Measurements from ENCODE around the gene CRPPA.

CRPPA gene

DNA sequence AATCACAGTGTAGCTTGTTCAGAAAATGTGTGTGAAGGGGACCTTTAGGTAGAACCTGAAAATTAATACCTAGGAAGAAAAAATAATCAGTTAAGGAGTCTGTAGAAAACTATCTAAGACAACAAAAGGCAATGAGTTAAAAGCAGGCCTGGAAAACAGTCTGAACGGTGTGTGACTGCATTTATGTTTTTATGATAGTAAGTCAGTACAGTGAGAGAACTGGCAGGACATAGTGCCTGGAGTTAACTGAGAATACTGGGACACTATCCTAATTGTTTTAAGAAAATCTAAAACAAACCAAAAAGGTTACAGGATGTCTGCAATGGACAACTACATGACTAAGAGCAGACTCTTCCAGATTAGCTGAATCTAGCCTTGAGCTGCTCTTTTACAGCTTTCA, 17.9 kb downstream of the CRPPA start:
- no peaks in the 10 kb centered on the region for H3K9me2 ChIP-seq (replicated peaks; ENCODE audit: low read depth, low read length)
- H3K27me3 ChIP-seq (ENCODE audit: insufficient read depth, low read length, poor library complexity, severe bottlenecking) = no peaks in the 10 kb centered on the region
- H3K79me2 ChIP-seq (ENCODE audit: insufficient read depth, low read length) = no peaks in the 10 kb centered on the region
- H3F3A ChIP-seq (ENCODE audit: low read depth) = peaks cover 14% of the 10 kb centered on the region; the same call in 1 of the 2 replicates
- no peaks in the 10 kb centered on the region; the same call in 1 of the 2 replicates for H3K36me3 ChIP-seq (ENCODE audit: insufficient read depth, low read length)
- H3K9me3 ChIP-seq (ENCODE audit: insufficient read depth, low read depth, low read length) = peaks cover 22% of the 10 kb centered on the region
- no peak overlapping the region for H3K4me2 ChIP-seq (ENCODE audit: low read depth, low read length, poor library complexity, severe bottlenecking)
- no peaks in the 10 kb centered on the region for H4K20me1 ChIP-seq (ENCODE audit: insufficient read depth, low read length, poor library complexity, severe bottlenecking)
- no peak overlapping the region for H2AFZ ChIP-seq (ENCODE audit: low read length)
- no peak overlapping the region for H3K4me3 ChIP-seq (ENCODE audit: low read length, poor library complexity, severe bottlenecking)
- H3K4me1 ChIP-seq (ENCODE audit: insufficient read depth, low read length, poor library complexity, severe bottlenecking) = no peaks in the 10 kb centered on the region
- H3K9ac ChIP-seq (ENCODE audit: low read depth, low read length, poor library complexity, severe bottlenecking) = no peak overlapping the region
- no peak for TF ChIP-seq EZH2phosphoT487 (IDR thresholded peaks at IDR 0.05; ENCODE audit: borderline replicate concordance)
- TF ChIP-seq, protein P1, sequence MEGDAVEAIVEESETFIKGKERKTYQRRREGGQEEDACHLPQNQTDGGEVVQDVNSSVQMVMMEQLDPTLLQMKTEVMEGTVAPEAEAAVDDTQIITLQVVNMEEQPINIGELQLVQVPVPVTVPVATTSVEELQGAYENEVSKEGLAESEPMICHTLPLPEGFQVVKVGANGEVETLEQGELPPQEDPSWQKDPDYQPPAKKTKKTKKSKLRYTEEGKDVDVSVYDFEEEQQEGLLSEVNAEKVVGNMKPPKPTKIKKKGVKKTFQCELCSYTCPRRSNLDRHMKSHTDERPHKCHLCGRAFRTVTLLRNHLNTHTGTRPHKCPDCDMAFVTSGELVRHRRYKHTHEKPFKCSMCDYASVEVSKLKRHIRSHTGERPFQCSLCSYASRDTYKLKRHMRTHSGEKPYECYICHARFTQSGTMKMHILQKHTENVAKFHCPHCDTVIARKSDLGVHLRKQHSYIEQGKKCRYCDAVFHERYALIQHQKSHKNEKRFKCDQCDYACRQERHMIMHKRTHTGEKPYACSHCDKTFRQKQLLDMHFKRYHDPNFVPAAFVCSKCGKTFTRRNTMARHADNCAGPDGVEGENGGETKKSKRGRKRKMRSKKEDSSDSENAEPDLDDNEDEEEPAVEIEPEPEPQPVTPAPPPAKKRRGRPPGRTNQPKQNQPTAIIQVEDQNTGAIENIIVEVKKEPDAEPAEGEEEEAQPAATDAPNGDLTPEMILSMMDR (conservative IDR thresholded peaks at IDR 0.05; ENCODE audit: low read length) = no peak

DNA sequence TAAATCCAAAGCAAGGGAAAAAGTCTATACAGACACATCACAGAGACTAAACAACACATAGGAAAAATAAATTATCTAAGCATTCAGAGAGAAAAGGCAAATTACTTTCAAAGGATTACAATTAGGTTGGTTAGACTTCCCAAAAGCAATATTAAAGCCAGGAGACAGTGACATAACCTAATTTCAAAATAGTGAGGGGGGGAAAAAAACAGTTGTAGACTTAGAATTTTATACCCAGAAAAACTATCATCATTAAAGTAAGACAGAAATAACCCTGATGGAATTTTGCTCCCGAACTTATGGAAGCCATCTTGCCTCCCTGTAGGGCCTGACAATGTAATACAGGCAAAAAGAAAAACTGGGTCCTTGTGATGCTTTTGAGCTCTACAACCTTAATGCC, 18.4 kb downstream of the CRPPA start:
- no peaks in the 10 kb centered on the region for H3K79me2 ChIP-seq (ENCODE audit: insufficient read depth, low read length)
- H3F3A ChIP-seq (ENCODE audit: low read depth) = peaks cover 16% of the 10 kb centered on the region; the same call in 1 of the 2 replicates
- no peaks in the 10 kb centered on the region for H4K20me1 ChIP-seq (ENCODE audit: insufficient read depth, low read length, poor library complexity, severe bottlenecking)
- H3K36me3 ChIP-seq (ENCODE audit: insufficient read depth, low read length) = no peaks in the 10 kb centered on the region; the same call in 1 of the 2 replicates
- H3K4me1 ChIP-seq (ENCODE audit: insufficient read depth, low read length, poor library complexity, severe bottlenecking) = no peaks in the 10 kb centered on the region
- H3K9me3 ChIP-seq (ENCODE audit: insufficient read depth, low read depth, low read length) = peaks cover 27% of the 10 kb centered on the region
- no peak overlapping the region for H3K4me2 ChIP-seq (ENCODE audit: low read depth, low read length, poor library complexity, severe bottlenecking)
- no peaks in the 10 kb centered on the region for H3K27me3 ChIP-seq (ENCODE audit: insufficient read depth, low read length, poor library complexity, severe bottlenecking)
- TF ChIP-seq, protein P1 (conservative IDR thresholded peaks at IDR 0.05; ENCODE audit: low read length) = no peak
- TF ChIP-seq EZH2phosphoT487 (IDR thresholded peaks at IDR 0.05; ENCODE audit: borderline replicate concordance) = no peak
- no peaks in the 10 kb centered on the region for H3K9me2 ChIP-seq (replicated peaks; ENCODE audit: low read depth, low read length)
- H3K9ac ChIP-seq (ENCODE audit: low read depth, low read length, poor library complexity, severe bottlenecking) = no peak overlapping the region
- no peak overlapping the region for H3K4me3 ChIP-seq (ENCODE audit: low read length, poor library complexity, severe bottlenecking)
- H2AFZ ChIP-seq (ENCODE audit: low read length) = no peak overlapping the region

DNA sequence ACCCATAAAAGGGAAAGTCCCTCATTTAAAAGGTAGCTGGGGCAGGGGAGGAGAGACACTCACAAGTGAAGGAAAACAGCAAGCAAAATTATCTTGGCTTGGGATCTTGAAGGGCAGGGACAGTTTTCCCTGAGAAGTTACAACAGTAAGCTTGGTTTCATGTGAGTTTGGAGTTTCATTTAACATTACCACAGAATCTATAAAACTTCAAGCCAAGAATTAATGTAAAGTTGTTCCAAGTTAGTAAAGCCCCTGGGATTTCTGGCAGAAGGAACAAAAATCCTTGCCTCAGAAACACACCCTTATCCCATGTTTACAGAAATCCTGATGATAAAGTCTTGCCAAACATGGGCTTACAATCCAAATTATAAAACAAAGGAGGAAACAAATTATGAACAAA, 19.2 kb downstream of the CRPPA start:
- Histone ChIP-seq H3K36me3 (ENCODE audit: insufficient read depth, low read length) (no peaks in the 10 kb centered on the region; the same call in 1 of the 2 replicates), H3F3A (ENCODE audit: low read depth) (peaks cover 24% of the 10 kb centered on the region; the same call in 1 of the 2 replicates), H3K4me1 (ENCODE audit: insufficient read depth, low read length, poor library complexity, severe bottlenecking) (no peaks in the 10 kb centered on the region), H3K79me2 (ENCODE audit: insufficient read depth, low read length) (no peaks in the 10 kb centered on the region), H3K9me2 (replicated peaks; ENCODE audit: low read depth, low read length) (no peaks in the 10 kb centered on the region), H3K4me2 (ENCODE audit: low read depth, low read length, poor library complexity, severe bottlenecking) (no peak overlapping the region), H4K20me1 (ENCODE audit: insufficient read depth, low read length, poor library complexity, severe bottlenecking) (no peaks in the 10 kb centered on the region), H3K9ac (ENCODE audit: low read depth, low read length, poor library complexity, severe bottlenecking) (no peak overlapping the region), H3K27me3 (ENCODE audit: insufficient read depth, low read length, poor library complexity, severe bottlenecking) (no peaks in the 10 kb centered on the region), H3K4me3 (ENCODE audit: low read length, poor library complexity, severe bottlenecking) (no peak overlapping the region), H3K9me3 (ENCODE audit: insufficient read depth, low read depth, low read length) (peaks cover 30% of the 10 kb centered on the region), H2AFZ (ENCODE audit: low read length) (no peak overlapping the region)
- TF ChIP-seq, protein P1 (conservative IDR thresholded peaks at IDR 0.05; ENCODE audit: low read length) = no peak
- no peak for TF ChIP-seq EZH2phosphoT487 (IDR thresholded peaks at IDR 0.05; ENCODE audit: borderline replicate concordance)
